RWPE2 (cell line): ENCODE measurements around the gene DSC3.

Experiments
- ATAC-seq: fragments of 200-7000 bp; cut with Tn5 transposase; 3 replicates; pipeline ENCODE4 v1.9.1; 2021; ENCODE audit warnings: low read depth
- DNase-seq: peaks from one replicate; pipeline ENCODE4 v3.0.0-alpha.2; 2020; ENCODE audit warnings: low spot score
- H3K27ac ChIP-seq: fragments of 450-650 bp; 2 replicates; pipeline ENCODE4 v1.5.1; 2017; ENCODE audit warnings: mild to moderate bottlenecking; ENCODE audit not compliant: poor library complexity, severe bottlenecking
- H3K27me3 ChIP-seq: fragments of 250-450 bp; sonication (Bioruptor Pico); 2 replicates; pipeline ENCODE4 v1.5.1; 2021; ENCODE audit warnings: mild to moderate bottlenecking, moderate library complexity; ENCODE audit not compliant: insufficient read depth, poor library complexity, severe bottlenecking
- H3K36me3 ChIP-seq: fragments of 250-450 bp; sonication (Bioruptor Pico); 2 replicates; pipeline ENCODE4 v1.5.1; 2020; ENCODE audit warnings: low read depth, mild to moderate bottlenecking, moderate library complexity
- H3K4me1 ChIP-seq: fragments of 250-450 bp; sonication (Bioruptor Pico); 2 replicates; pipeline ENCODE4 v1.5.1; 2021; ENCODE audit warnings: mild to moderate bottlenecking, moderate library complexity; ENCODE audit not compliant: insufficient read depth, poor library complexity, severe bottlenecking
- H3K4me3 ChIP-seq: fragments of 250-450 bp; sonication (Bioruptor Pico); 2 replicates; pipeline ENCODE4 v1.5.1; 2021; ENCODE audit warnings: mild to moderate bottlenecking, moderate library complexity; ENCODE audit not compliant: severe bottlenecking
- H3K9me3 ChIP-seq: fragments of 250-450 bp; sonication (Bioruptor Pico); 2 replicates; pipeline ENCODE4 v1.5.1; 2021; ENCODE audit warnings: mild to moderate bottlenecking, moderate library complexity; ENCODE audit not compliant: severe bottlenecking
- TF ChIP-seq, protein P1 (sequence below): fragments of 450-650 bp; IDR thresholded peaks from one replicate; pipeline ENCODE4 v1.5.1; 2017; ENCODE audit warnings: mild to moderate bottlenecking, moderate library complexity; ENCODE audit not compliant: poor library complexity, severe bottlenecking

DSC3 gene

GRCh38 chr18:31050635-31051034 is 8.1 kb upstream of the DSC3 start:
- Histone ChIP-seq H3K27me3 (no peaks in the 10 kb centered on the region), H3K9me3 (no peaks in the 10 kb centered on the region), H3K27ac (no peak overlapping the region), H3K36me3 (no peaks in the 10 kb centered on the region), H3K4me3 (no peak overlapping the region), H3K4me1 (peaks cover 16% of the 10 kb centered on the region)
- DNase-seq (no peak), ATAC-seq (no peak)
- TF ChIP-seq, protein P1, sequence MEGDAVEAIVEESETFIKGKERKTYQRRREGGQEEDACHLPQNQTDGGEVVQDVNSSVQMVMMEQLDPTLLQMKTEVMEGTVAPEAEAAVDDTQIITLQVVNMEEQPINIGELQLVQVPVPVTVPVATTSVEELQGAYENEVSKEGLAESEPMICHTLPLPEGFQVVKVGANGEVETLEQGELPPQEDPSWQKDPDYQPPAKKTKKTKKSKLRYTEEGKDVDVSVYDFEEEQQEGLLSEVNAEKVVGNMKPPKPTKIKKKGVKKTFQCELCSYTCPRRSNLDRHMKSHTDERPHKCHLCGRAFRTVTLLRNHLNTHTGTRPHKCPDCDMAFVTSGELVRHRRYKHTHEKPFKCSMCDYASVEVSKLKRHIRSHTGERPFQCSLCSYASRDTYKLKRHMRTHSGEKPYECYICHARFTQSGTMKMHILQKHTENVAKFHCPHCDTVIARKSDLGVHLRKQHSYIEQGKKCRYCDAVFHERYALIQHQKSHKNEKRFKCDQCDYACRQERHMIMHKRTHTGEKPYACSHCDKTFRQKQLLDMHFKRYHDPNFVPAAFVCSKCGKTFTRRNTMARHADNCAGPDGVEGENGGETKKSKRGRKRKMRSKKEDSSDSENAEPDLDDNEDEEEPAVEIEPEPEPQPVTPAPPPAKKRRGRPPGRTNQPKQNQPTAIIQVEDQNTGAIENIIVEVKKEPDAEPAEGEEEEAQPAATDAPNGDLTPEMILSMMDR = no peak

- no peaks in the 10 kb centered on the region for H3K27me3 ChIP-seq
- ATAC-seq (no peak), DNase-seq (no peak)
- no peaks in the 10 kb centered on the region for H3K36me3 ChIP-seq
- H3K27ac ChIP-seq = no peak overlapping the region
- H3K4me3 ChIP-seq = no peak overlapping the region
- H3K4me1 ChIP-seq = peaks cover 30% of the 10 kb centered on the region
- TF ChIP-seq, protein P1 = no peak
- no peaks in the 10 kb centered on the region for H3K9me3 ChIP-seq
Observed at GRCh38 chr18:31049189-31049588, 6.6 kb upstream of the DSC3 start.

DNA sequence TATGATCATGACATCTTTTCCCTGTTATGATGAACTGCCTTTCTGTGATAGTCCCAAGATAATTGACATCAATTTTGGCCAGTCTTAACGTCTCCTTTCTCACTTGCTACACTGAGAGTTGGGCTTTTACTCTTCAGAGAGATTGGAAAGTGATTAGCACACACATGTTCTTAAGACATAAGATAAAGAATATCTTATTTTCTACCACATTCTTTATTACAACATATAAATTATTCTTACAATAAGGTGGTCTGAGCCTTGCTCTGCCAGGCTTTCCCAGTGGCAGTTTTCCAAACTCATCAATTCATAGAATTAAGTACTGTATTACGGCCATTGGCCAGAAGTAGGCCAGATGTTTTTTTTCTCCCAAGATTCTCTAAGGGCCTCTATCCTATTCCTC is 5.7 kb upstream of the DSC3 start:
- ATAC-seq (no peak), DNase-seq (no peak)
- Histone ChIP-seq H3K4me1 (peaks cover 36% of the 10 kb centered on the region), H3K9me3 (no peaks in the 10 kb centered on the region), H3K4me3 (no peak overlapping the region), H3K27me3 (no peaks in the 10 kb centered on the region), H3K27ac (no peak overlapping the region), H3K36me3 (no peaks in the 10 kb centered on the region)
- TF ChIP-seq, protein P1 = no peak

DNA sequence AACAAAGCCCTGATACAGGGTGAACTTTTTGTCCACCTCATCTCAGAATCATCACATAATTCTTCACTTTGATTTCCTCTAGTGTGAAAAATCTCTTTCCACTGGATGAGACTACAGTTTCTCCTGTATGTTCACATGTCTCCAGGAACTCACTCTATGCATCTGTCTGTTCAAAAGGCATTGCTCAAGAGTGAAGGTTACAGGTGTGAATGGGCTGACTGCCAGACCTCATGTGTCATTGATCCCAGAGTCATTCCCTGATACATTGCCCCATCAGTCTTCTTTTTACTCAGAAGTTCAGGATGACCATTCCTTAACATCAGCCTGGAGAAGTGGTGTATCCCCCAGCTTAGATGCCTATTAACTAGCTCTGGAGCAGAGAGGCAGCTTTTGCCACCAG is 4.4 kb upstream of the DSC3 start:
- TF ChIP-seq, protein P1 = no peak
- H3K27me3 ChIP-seq = no peaks in the 10 kb centered on the region
- ATAC-seq (peak; percentile 25; the same call in 2 of the 3 replicates), DNase-seq (peak; percentile 62)
- H3K4me3 ChIP-seq = no peak overlapping the region
- peaks cover 38% of the 10 kb centered on the region for H3K4me1 ChIP-seq
- H3K9me3 ChIP-seq = no peaks in the 10 kb centered on the region
- no peaks in the 10 kb centered on the region for H3K36me3 ChIP-seq
- peak overlapping the region; percentile 9 for H3K27ac ChIP-seq

DNA sequence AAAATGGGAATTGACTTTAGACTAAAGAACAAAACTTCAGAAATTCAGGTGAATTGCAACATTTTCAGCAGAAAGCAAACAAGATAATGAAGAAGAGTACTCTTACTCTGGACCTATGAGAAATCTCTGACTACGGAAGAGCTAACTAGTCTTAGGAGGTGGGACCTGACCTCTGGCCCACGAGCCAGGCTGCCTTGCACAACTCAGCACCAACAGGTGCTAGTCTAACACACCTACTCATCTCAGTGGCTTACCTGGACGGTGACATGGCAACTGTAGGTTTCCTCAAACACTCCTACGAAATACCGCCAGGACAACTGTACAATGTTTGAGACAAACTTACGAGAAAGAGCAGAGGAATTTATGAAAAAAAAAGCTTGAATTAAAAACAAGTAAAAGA is 3.1 kb upstream of the DSC3 start:
- DNase-seq (no peak), ATAC-seq (no peak)
- Histone ChIP-seq H3K36me3 (no peaks in the 10 kb centered on the region), H3K27me3 (no peaks in the 10 kb centered on the region), H3K9me3 (no peaks in the 10 kb centered on the region), H3K4me3 (no peak overlapping the region), H3K27ac (peak overlapping the region; percentile 40), H3K4me1 (peaks cover 38% of the 10 kb centered on the region)
- TF ChIP-seq, protein P1 = no peak
